MM.1S (cell line): ENCODE data around the gene ZFP64.

ENCODE experiments used
- CTCF ChIP-seq: fragments of 300-600 bp; sonication (generic); IDR thresholded peaks from 2 replicates; pipeline ENCODE4 v1.5.1; 2016; ENCODE audit warnings: antibody characterized with exemption, low read length, mixed read lengths
- EZH2 ChIP-seq: fragments of 300-600 bp; sonication (generic); optimal IDR thresholded peaks from 2 replicates; pipeline ENCODE3; 2017; ENCODE audit warnings: low read depth, mild to moderate bottlenecking, antibody characterized with exemption, low read length, mixed read lengths
- EZH2phosphoT487 ChIP-seq: fragments of 300-600 bp; sonication (generic); IDR thresholded peaks from 2 replicates; pipeline ENCODE4 v1.6.1; 2018; ENCODE audit warnings: antibody characterized with exemption, low read length

- no peak for TF ChIP-seq CTCF
- TF ChIP-seq EZH2 = no peak
- no peak for TF ChIP-seq EZH2phosphoT487
These were observed 5.3 kb upstream of the ZFP64 start for GRCh38 chr20:52196845-52197244.
